A204.1 (cell line): ENCODE measurements around the gene GPM6B.

Source experiments
- FAIRE-seq: peaks from 2 replicates; lab custom pipeline; 2012; peaks lifted over from hg19 to GRCh38; lab: Jason Lieb, UNC

The GPM6B gene

GRCh38 chrX:13824746-13825145 lies 7.9 kb upstream of the GPM6B start:
- FAIRE-seq = no peak

- FAIRE-seq = no peak
These were observed 4.8 kb upstream of the GPM6B start for GRCh38 chrX:13821738-13822137.

GRCh38 chrX:13816176-13816575 lies 717 bp downstream of the GPM6B start:
- FAIRE-seq = no peak

- FAIRE-seq = no peak
These were observed 1.2 kb downstream of the GPM6B start for GRCh38 chrX:13815664-13816063.

- FAIRE-seq = no peak
These were observed 8.0 kb downstream of the GPM6B start for GRCh38 chrX:13808865-13809264.

- no peak for FAIRE-seq
These were observed 8.6 kb downstream of the GPM6B start for GRCh38 chrX:13808293-13808692.

- FAIRE-seq = no peak
These were observed 11.7 kb downstream of the GPM6B start for GRCh38 chrX:13805241-13805640.

GRCh38 chrX:13803116-13803515 lies 13.8 kb downstream of the GPM6B start:
- FAIRE-seq = no peak

GRCh38 chrX:13798184-13798583 lies 18.7 kb downstream of the GPM6B start:
- FAIRE-seq = no peak

- FAIRE-seq = no peak
These were observed 19.4 kb downstream of the GPM6B start for GRCh38 chrX:13797512-13797911.

- no peak for FAIRE-seq
These were observed 22.5 kb downstream of the GPM6B start for GRCh38 chrX:13794417-13794816.

- FAIRE-seq = no peak
These were observed 23.0 kb downstream of the GPM6B start for GRCh38 chrX:13793897-13794296.

- no peak for FAIRE-seq
These were observed 25.3 kb downstream of the GPM6B start for GRCh38 chrX:13791559-13791958.

GRCh38 chrX:13791145-13791544 lies 25.7 kb downstream of the GPM6B start:
- no peak for FAIRE-seq

- no peak for FAIRE-seq
These were observed 26.4 kb downstream of the GPM6B start for GRCh38 chrX:13790206-13791131.

GRCh38 chrX:13786048-13786447 lies 30.8 kb downstream of the GPM6B start:
- FAIRE-seq = no peak

GRCh38 chrX:13780868-13781427 lies 35.9 kb downstream of the GPM6B start:
- no peak for FAIRE-seq

GRCh38 chrX:13778916-13779315 lies 38.0 kb downstream of the GPM6B start:
- FAIRE-seq = no peak

- FAIRE-seq = no peak
These were observed 40.5 kb downstream of the GPM6B start for GRCh38 chrX:13776387-13776786.

GRCh38 chrX:13775837-13776236 lies 41.1 kb downstream of the GPM6B start:
- no peak for FAIRE-seq

GRCh38 chrX:13774696-13775095 lies 42.2 kb downstream of the GPM6B start:
- no peak for FAIRE-seq

GRCh38 chrX:13770013-13770535 lies 46.8 kb downstream of the GPM6B start:
- FAIRE-seq = no peak

GRCh38 chrX:13768939-13769338 lies 48.0 kb downstream of the GPM6B start:
- no peak for FAIRE-seq

GRCh38 chrX:13764765-13765164 lies 52.1 kb downstream of the GPM6B start:
- FAIRE-seq = no peak
